MM.1S (cell line): Measurements from ENCODE around the gene IPO5.

Experiments
- DNase-seq: peaks from one replicate; pipeline ENCODE4 v3.0.0-alpha.2; 2015
- H2AFZ ChIP-seq: fragments of 300-600 bp; sonication (generic); 2 replicates; pipeline ENCODE4 v1.6.0; 2016; ENCODE audit warnings: antibody characterized with exemption, low read length
- H3F3A ChIP-seq: fragments of 300-600 bp; sonication (generic); 2 replicates; pipeline ENCODE4 v1.6.1; 2016; ENCODE audit warnings: mild to moderate bottlenecking, antibody characterized with exemption, low read length, moderate library complexity, mixed read lengths; ENCODE audit not compliant: insufficient read depth
- H3K27ac ChIP-seq: fragments of 300-600 bp; sonication (generic); 2 replicates; pipeline ENCODE4 v1.5.1; 2016; ENCODE audit warnings: mild to moderate bottlenecking, low read length
- H3K27me3 ChIP-seq: fragments of 300-600 bp; sonication (generic); replicated peaks from 2 replicates; pipeline ENCODE4 v1.6.0; 2016; ENCODE audit warnings: low read length; ENCODE audit not compliant: insufficient read depth
- H3K36me3 ChIP-seq: fragments of 300-600 bp; sonication (generic); replicated peaks from 2 replicates; pipeline ENCODE4 v1.6.1; 2016; ENCODE audit warnings: mild to moderate bottlenecking, low read length, mixed read lengths; ENCODE audit not compliant: insufficient read depth
- H3K4me1 ChIP-seq: fragments of 300-600 bp; sonication (generic); 2 replicates; pipeline ENCODE4 v1.6.1; 2016; ENCODE audit warnings: low read length, mixed read lengths
- H3K4me2 ChIP-seq: fragments of 300-600 bp; sonication (generic); 2 replicates; pipeline ENCODE4 v1.6.0; 2016; ENCODE audit warnings: low read depth, low read length
- H3K4me3 ChIP-seq: fragments of 300-600 bp; sonication (generic); 2 replicates; pipeline ENCODE4 v1.5.1; 2016; ENCODE audit warnings: low read length, mixed read lengths
- H3K79me2 ChIP-seq: fragments of 300-600 bp; sonication (generic); 2 replicates; pipeline ENCODE4 v1.6.1; 2016; ENCODE audit warnings: mixed run types, low read length, mixed read lengths
- H3K9ac ChIP-seq: fragments of 300-600 bp; sonication (generic); 2 replicates; pipeline ENCODE4 v1.6.1; 2016; ENCODE audit warnings: low read length, mixed read lengths
- H3K9me2 ChIP-seq: fragments of 300-600 bp; sonication (generic); replicated peaks from 2 replicates; pipeline ENCODE4 v1.6.1; 2016; ENCODE audit warnings: mild to moderate bottlenecking, low read length, mixed read lengths; ENCODE audit not compliant: insufficient read depth
- H3K9me3 ChIP-seq: fragments of 300-600 bp; sonication (generic); replicated peaks from 2 replicates; pipeline ENCODE4 v1.6.1; 2016; ENCODE audit warnings: mild to moderate bottlenecking, low read length, mixed read lengths; ENCODE audit not compliant: insufficient read depth
- H4K20me1 ChIP-seq: fragments of 300-600 bp; sonication (generic); 2 replicates; pipeline ENCODE4 v1.6.1; 2016; ENCODE audit warnings: mild to moderate bottlenecking, low read length, moderate library complexity, mixed read lengths; ENCODE audit not compliant: insufficient read depth
- CTCF ChIP-seq: fragments of 300-600 bp; sonication (generic); IDR thresholded peaks from 2 replicates; pipeline ENCODE4 v1.5.1; 2016; ENCODE audit warnings: antibody characterized with exemption, low read length, mixed read lengths
- EZH2 ChIP-seq: fragments of 300-600 bp; sonication (generic); optimal IDR thresholded peaks from 2 replicates; pipeline ENCODE3; 2017; ENCODE audit warnings: low read depth, mild to moderate bottlenecking, antibody characterized with exemption, low read length, mixed read lengths
- EZH2phosphoT487 ChIP-seq: fragments of 300-600 bp; sonication (generic); IDR thresholded peaks from 2 replicates; pipeline ENCODE4 v1.6.1; 2018; ENCODE audit warnings: antibody characterized with exemption, low read length

IPO5 gene

DNA sequence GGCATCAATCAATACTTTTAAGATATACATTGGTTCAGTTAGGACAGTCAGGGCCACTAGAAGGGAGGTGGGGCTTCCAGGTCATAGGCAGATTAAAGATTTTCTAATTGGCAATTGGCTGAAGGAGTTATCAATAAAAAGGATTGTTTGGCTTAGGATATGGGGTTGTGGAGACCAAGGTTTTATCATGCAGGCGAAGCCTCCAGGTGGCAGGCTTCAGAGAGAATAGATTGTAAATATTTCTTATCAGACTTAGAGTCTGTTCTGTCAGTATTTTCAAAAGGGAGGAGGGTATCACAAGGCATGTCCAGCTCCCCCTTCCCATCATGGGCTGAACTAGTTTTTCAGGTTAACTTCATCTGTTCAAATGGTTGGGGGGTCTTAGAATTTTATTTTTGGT lies 112.0 kb downstream of the IPO5 start:
- H4K20me1 ChIP-seq: no peaks in the 10 kb centered on the region; the same call in 1 of the 2 replicates
- H3K9me3 ChIP-seq: no peaks in the 10 kb centered on the region
- no peak overlapping the region for H3K4me3 ChIP-seq
- H3K9me2 ChIP-seq: no peaks in the 10 kb centered on the region
- no peak overlapping the region for H3K4me2 ChIP-seq
- TF ChIP-seq CTCF: no peak
- TF ChIP-seq EZH2: no peak
- TF ChIP-seq EZH2phosphoT487: no peak
- no peak overlapping the region for H3K9ac ChIP-seq
- no peaks in the 10 kb centered on the region for H3K36me3 ChIP-seq
- no peak overlapping the region for H3K27ac ChIP-seq
- H3K79me2 ChIP-seq: no peaks in the 10 kb centered on the region
- no peaks in the 10 kb centered on the region for H3K4me1 ChIP-seq
- H3K27me3 ChIP-seq: no peaks in the 10 kb centered on the region
- no peaks in the 10 kb centered on the region for H3F3A ChIP-seq
- no peak for DNase-seq
- no peak overlapping the region for H2AFZ ChIP-seq

GRCh38 chr13:98066636-98067035 lies 113.2 kb downstream of the IPO5 start:
- no peak overlapping the region for H3K4me3 ChIP-seq
- no peaks in the 10 kb centered on the region; the same call in 1 of the 2 replicates for H4K20me1 ChIP-seq
- no peaks in the 10 kb centered on the region for H3F3A ChIP-seq
- H3K4me1 ChIP-seq: no peaks in the 10 kb centered on the region
- H2AFZ ChIP-seq: no peak overlapping the region
- H3K27ac ChIP-seq: no peak overlapping the region
- no peaks in the 10 kb centered on the region for H3K9me3 ChIP-seq
- H3K36me3 ChIP-seq: no peaks in the 10 kb centered on the region
- no peak for DNase-seq
- no peak for TF ChIP-seq CTCF
- no peak for TF ChIP-seq EZH2
- no peak for TF ChIP-seq EZH2phosphoT487
- no peaks in the 10 kb centered on the region for H3K79me2 ChIP-seq
- no peak overlapping the region for H3K9ac ChIP-seq
- no peak overlapping the region for H3K4me2 ChIP-seq
- H3K27me3 ChIP-seq: no peaks in the 10 kb centered on the region
- no peaks in the 10 kb centered on the region for H3K9me2 ChIP-seq

- Histone ChIP-seq H3K27me3 (no peaks in the 10 kb centered on the region), H3K9me2 (no peaks in the 10 kb centered on the region), H3K4me1 (no peaks in the 10 kb centered on the region), H3K4me3 (no peak overlapping the region), H3K79me2 (no peaks in the 10 kb centered on the region), H3K9me3 (no peaks in the 10 kb centered on the region), H3K4me2 (no peak overlapping the region), H3K27ac (no peak overlapping the region), H3F3A (no peaks in the 10 kb centered on the region), H4K20me1 (no peaks in the 10 kb centered on the region; the same call in 1 of the 2 replicates), H2AFZ (no peak overlapping the region), H3K9ac (no peak overlapping the region), H3K36me3 (no peaks in the 10 kb centered on the region)
- TF ChIP-seq EZH2phosphoT487 (no peak), CTCF (no peak), EZH2 (no peak)
- DNase-seq: no peak
Observed at GRCh38 chr13:98068521-98068920, 115.0 kb downstream of the IPO5 start.
